Measurements from ENCODE around the gene MYO5B.

The MYO5B gene

DNA sequence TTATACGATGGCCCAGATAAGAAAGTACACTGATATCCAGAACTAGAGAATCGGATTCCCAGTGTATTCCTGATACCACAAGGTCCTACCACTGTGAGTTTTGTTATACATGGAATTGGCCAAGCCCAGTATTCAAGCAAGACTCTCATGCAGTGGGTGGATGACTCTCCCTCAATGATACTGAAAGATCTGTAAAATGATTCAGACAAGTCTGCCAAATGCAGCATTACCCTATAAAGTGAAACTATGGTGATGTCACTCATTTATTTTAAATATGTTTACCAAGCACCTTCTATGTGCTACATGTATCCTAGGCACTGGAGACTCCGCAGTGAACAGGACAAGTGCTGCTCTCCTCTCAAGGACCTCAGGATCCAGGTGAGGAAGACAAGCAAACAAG is 22.6 kb downstream of the MYO5B start:
- H3K9ac ChIP-seq (ENCODE audit: low read depth, low read length) = no peak overlapping the region
- H3K9me3 ChIP-seq (ENCODE audit: control insufficient read depth, insufficient read depth, low read length) = no peaks in the 10 kb centered on the region
- no peaks in the 10 kb centered on the region for H3K4me1 ChIP-seq (ENCODE audit: insufficient read depth, low read length)
- H3K36me3 ChIP-seq (ENCODE audit: insufficient read depth, low read length) = no peaks in the 10 kb centered on the region

GRCh38 chr18:50171406-50171805 is 23.5 kb downstream of the MYO5B start:
- Histone ChIP-seq H3K4me1 (ENCODE audit: insufficient read depth, low read length) (no peaks in the 10 kb centered on the region), H3K9me3 (ENCODE audit: control insufficient read depth, insufficient read depth, low read length) (no peaks in the 10 kb centered on the region), H3K9ac (ENCODE audit: low read depth, low read length) (no peak overlapping the region), H3K36me3 (ENCODE audit: insufficient read depth, low read length) (no peaks in the 10 kb centered on the region)

GRCh38 chr18:50170004-50170403 is 24.9 kb downstream of the MYO5B start:
- Histone ChIP-seq H3K36me3 (ENCODE audit: insufficient read depth, low read length) (no peaks in the 10 kb centered on the region), H3K9ac (ENCODE audit: low read depth, low read length) (no peak overlapping the region), H3K9me3 (ENCODE audit: control insufficient read depth, insufficient read depth, low read length) (no peaks in the 10 kb centered on the region), H3K4me1 (ENCODE audit: insufficient read depth, low read length) (no peaks in the 10 kb centered on the region)

- Histone ChIP-seq H3K9ac (ENCODE audit: low read depth, low read length) (no peak overlapping the region), H3K4me1 (ENCODE audit: insufficient read depth, low read length) (no peaks in the 10 kb centered on the region), H3K9me3 (ENCODE audit: control insufficient read depth, insufficient read depth, low read length) (no peaks in the 10 kb centered on the region), H3K36me3 (ENCODE audit: insufficient read depth, low read length) (no peaks in the 10 kb centered on the region)
Observed at GRCh38 chr18:50169149-50169548, 25.8 kb downstream of the MYO5B start.

GRCh38 chr18:50167966-50168365 is 27.0 kb downstream of the MYO5B start:
- Histone ChIP-seq H3K9me3 (ENCODE audit: control insufficient read depth, insufficient read depth, low read length) (no peaks in the 10 kb centered on the region), H3K9ac (ENCODE audit: low read depth, low read length) (no peak overlapping the region), H3K4me1 (ENCODE audit: insufficient read depth, low read length) (peaks cover 2% of the 10 kb centered on the region; the same call in 1 of the 2 replicates), H3K36me3 (ENCODE audit: insufficient read depth, low read length) (no peaks in the 10 kb centered on the region)

DNA sequence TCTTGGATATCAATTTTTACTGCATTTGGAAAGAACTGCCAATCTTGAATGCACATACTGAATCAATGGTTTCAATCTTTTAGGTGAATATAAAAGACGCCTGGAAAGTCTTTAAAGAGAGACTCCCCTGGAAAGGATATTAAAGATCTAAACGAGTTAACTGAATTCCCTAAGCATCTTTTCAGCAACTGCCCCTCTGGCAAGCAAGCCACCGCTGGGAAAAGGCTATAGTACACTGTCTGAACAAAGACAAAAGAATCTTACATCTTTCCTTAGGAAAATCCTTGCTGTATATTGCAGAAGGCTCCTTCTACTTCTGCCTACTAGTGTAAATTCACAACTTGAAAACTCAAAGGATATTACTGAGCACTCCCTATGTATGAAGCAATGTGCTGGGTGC is 28.0 kb downstream of the MYO5B start:
- Histone ChIP-seq H3K9me3 (ENCODE audit: control insufficient read depth, insufficient read depth, low read length) (no peaks in the 10 kb centered on the region), H3K4me1 (ENCODE audit: insufficient read depth, low read length) (peaks cover 5% of the 10 kb centered on the region; the same call in 1 of the 2 replicates), H3K36me3 (ENCODE audit: insufficient read depth, low read length) (no peaks in the 10 kb centered on the region), H3K9ac (ENCODE audit: low read depth, low read length) (no peak overlapping the region)

DNA sequence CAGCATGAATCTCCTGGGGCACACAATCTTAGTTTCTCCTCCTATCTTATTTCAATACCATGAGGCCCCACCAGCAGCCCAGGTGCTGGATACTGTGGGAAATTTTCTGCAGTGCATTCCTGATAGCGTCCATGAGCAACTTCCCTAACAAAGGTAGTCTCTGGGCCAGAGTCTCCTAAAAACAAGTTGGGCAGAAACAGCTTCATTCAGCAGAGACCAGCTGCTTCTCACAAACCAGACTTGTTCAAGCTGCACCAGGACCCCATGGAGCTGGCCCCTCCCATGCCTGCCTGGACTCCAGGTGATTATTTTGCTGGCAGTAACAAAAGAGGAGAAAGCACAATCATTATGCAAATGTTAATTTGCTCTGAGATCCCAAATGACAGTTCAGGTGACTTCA is 31.4 kb downstream of the MYO5B start:
- Histone ChIP-seq H3K36me3 (ENCODE audit: insufficient read depth, low read length) (no peaks in the 10 kb centered on the region), H3K9me3 (ENCODE audit: control insufficient read depth, insufficient read depth, low read length) (no peaks in the 10 kb centered on the region), H3K9ac (ENCODE audit: low read depth, low read length) (no peak overlapping the region), H3K4me1 (ENCODE audit: insufficient read depth, low read length) (peaks cover 5% of the 10 kb centered on the region; the same call in 1 of the 2 replicates)

- Histone ChIP-seq H3K9ac (ENCODE audit: low read depth, low read length) (no peak overlapping the region), H3K4me1 (ENCODE audit: insufficient read depth, low read length) (peaks cover 5% of the 10 kb centered on the region; the same call in 1 of the 2 replicates), H3K9me3 (ENCODE audit: control insufficient read depth, insufficient read depth, low read length) (no peaks in the 10 kb centered on the region), H3K36me3 (ENCODE audit: insufficient read depth, low read length) (no peaks in the 10 kb centered on the region)
Observed at GRCh38 chr18:50162486-50163304, 32.3 kb downstream of the MYO5B start.

GRCh38 chr18:50161597-50162205 is 33.2 kb downstream of the MYO5B start:
- peaks cover 5% of the 10 kb centered on the region; the same call in 1 of the 2 replicates for H3K4me1 ChIP-seq (ENCODE audit: insufficient read depth, low read length)

DNA sequence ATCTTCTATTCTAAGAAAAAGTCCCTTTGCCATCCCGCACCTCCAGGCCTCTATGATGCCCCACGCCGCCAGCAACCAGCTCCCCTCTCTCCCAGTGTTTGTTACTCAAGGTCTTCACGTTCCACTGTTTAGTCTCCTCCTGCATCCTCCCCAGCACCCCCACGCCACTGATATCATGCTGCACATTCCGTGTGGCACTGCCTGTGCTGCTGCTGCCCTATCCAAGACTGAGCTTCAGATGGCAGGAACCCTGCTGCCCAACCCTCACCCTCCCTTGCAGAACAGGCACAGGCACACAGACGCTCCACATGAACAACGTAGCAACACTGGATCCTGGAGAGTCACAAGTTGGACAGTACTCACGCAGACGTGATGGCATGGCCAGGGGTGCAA is 35.3 kb downstream of the MYO5B start:
- no peak overlapping the region for H3K9ac ChIP-seq (ENCODE audit: low read depth, low read length)
- H3K36me3 ChIP-seq (ENCODE audit: insufficient read depth, low read length) = no peaks in the 10 kb centered on the region
- peaks cover 5% of the 10 kb centered on the region; the same call in 1 of the 2 replicates for H3K4me1 ChIP-seq (ENCODE audit: insufficient read depth, low read length)
- H3K9me3 ChIP-seq (ENCODE audit: control insufficient read depth, insufficient read depth, low read length) = no peaks in the 10 kb centered on the region

More at GRCh38 chr18:50161597-50162205, 33.2 kb downstream of the MYO5B start:
- H3K9me3 ChIP-seq (ENCODE audit: control insufficient read depth, insufficient read depth, low read length) = no peaks in the 10 kb centered on the region
- H3K36me3 ChIP-seq (ENCODE audit: insufficient read depth, low read length) = no peaks in the 10 kb centered on the region
- H3K9ac ChIP-seq (ENCODE audit: low read depth, low read length) = no peak overlapping the region

DNA sequence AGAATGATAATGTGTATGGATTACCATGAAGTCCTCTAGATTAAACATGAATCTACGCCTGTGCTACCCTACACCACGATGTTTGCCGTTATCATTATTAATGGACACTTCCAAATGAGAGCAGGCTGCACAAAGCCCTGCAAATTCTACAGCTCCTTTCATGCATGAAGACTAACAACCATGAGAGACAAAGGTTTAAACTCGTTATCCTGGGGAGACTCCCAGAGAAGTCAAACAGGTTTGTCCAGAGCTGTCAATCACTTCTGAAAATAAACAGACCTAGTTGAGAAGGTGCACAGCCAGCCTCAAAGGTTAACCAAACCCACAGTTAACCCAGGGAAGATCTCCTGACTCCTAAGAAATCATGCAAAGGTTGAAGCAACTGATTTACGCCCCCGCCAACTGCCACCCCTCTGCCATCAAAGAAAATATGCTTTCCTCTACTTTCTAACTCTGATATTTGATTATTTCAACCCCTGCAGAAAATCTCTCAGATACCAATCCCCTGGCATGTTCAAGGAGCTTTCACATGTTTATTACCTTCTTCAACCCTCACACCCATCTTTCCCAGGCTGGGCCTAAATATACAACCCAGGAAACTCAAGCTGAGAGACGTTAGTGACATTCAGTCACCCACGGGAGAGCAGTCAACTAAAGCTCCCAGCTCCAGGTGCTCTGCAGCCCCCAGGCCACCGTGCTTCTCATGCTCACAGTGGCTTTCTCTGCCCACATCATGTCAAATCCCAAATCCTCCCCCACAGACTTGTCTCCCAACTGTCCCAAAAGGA is 35.9 kb downstream of the MYO5B start:
- no peak overlapping the region for H3K9ac ChIP-seq (ENCODE audit: low read depth, low read length)
- no peaks in the 10 kb centered on the region for H3K9me3 ChIP-seq (ENCODE audit: control insufficient read depth, insufficient read depth, low read length)
- peaks cover 5% of the 10 kb centered on the region; the same call in 1 of the 2 replicates for H3K4me1 ChIP-seq (ENCODE audit: insufficient read depth, low read length)
- H3K36me3 ChIP-seq (ENCODE audit: insufficient read depth, low read length) = no peaks in the 10 kb centered on the region

- H3K9ac ChIP-seq (ENCODE audit: low read depth, low read length) = no peak overlapping the region
- H3K9me3 ChIP-seq (ENCODE audit: control insufficient read depth, insufficient read depth, low read length) = no peaks in the 10 kb centered on the region
- no peaks in the 10 kb centered on the region for H3K4me1 ChIP-seq (ENCODE audit: insufficient read depth, low read length)
- no peaks in the 10 kb centered on the region for H3K36me3 ChIP-seq (ENCODE audit: insufficient read depth, low read length)
Observed at GRCh38 chr18:50155406-50155805, 39.5 kb downstream of the MYO5B start.

GRCh38 chr18:50154420-50154819 is 40.5 kb downstream of the MYO5B start:
- Histone ChIP-seq H3K9me3 (ENCODE audit: control insufficient read depth, insufficient read depth, low read length) (no peaks in the 10 kb centered on the region), H3K36me3 (ENCODE audit: insufficient read depth, low read length) (no peaks in the 10 kb centered on the region), H3K9ac (ENCODE audit: low read depth, low read length) (no peak overlapping the region), H3K4me1 (ENCODE audit: insufficient read depth, low read length) (no peaks in the 10 kb centered on the region)

DNA sequence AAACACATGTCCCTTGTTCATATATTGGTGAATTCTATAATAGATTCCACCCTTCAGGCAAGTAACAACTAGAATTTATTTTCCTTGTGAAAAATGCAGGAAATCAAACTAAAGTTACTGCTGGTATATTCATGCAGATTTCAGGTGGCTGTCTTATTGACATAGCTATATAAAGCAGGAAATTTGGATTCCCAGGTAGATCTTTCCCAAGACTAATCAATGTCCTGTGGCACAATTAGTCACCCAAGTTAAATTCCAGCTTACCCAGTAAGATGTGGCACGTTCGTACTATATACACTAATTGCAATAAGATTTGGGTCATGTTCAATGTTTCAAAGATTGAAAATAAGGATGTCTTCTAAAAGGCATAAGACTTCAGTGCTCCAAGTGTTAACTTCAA is 42.0 kb downstream of the MYO5B start:
- Histone ChIP-seq H3K9me3 (ENCODE audit: control insufficient read depth, insufficient read depth, low read length) (no peaks in the 10 kb centered on the region), H3K36me3 (ENCODE audit: insufficient read depth, low read length) (no peaks in the 10 kb centered on the region), H3K9ac (ENCODE audit: low read depth, low read length) (no peak overlapping the region), H3K4me1 (ENCODE audit: insufficient read depth, low read length) (no peaks in the 10 kb centered on the region)

Measured in ES-I3 (cell line).